SK-N-SH treated with all-trans-retinoic acid at 6 μM for 48 hours (cell line): ENCODE data around the gene SLC36A3.

Source experiments
- ARNTL ChIP-seq: fragments of 450-650 bp; formaldehyde crosslinking; IDR thresholded peaks from 2 replicates; pipeline ENCODE4 v1.5.0; 2020; ENCODE audit warnings: low read depth, mild to moderate bottlenecking, moderate library complexity, borderline replicate concordance
- ZC3H10 ChIP-seq: fragments of 250-450 bp; sonication (Bioruptor Pico); IDR thresholded peaks from 2 replicates; pipeline ENCODE4 v1.5.1; 2021; ENCODE audit warnings: mild to moderate bottlenecking, moderate library complexity
- ZFP30 ChIP-seq: fragments of 450-650 bp; formaldehyde crosslinking; IDR thresholded peaks from 2 replicates; pipeline ENCODE4 v1.5.0; 2022; ENCODE audit warnings: mild to moderate bottlenecking, moderate library complexity

DNA sequence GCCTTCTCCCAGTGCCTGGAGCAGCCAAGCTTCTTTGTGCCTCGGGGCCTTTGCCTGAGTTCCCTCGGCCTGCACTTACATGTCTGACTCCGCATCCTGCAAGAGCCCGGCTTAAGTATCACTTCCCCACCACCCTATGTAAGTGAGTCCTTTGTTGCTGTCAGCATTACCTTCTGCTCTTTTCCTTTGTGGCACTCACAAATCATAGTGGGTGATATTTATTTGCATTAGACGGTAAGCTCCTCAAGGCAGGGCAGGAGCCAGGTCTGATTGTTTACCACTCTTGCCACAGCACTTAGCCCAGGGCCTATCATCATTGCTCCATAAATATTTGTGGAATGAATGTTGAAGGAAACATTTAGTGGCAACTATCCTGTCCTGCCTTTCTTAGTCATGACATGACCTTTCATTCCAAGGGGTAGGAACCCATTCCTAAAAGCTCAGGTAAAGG lies 45.8 kb downstream of the SLC36A3 start:
- no peak for TF ChIP-seq ARNTL (CRISPR knock-in tag)
- no peak for TF ChIP-seq ZC3H10 (CRISPR knock-in tag)
- TF ChIP-seq ZFP30 (CRISPR knock-in tag) = no peak
